ENCODE data around the gene KLRC3.
"Not testable (repeated sequence)": the region's sequence is repeated elsewhere in the genome, so short reads cannot be mapped to it uniquely, and the experiment has no call there.

- TF ChIP-seq POLR2AphosphoS5 (IDR thresholded peaks at IDR 0.05); POLR2A (IDR thresholded peaks at IDR 0.05; ENCODE audit: low read depth): not testable (repeated sequence)
These were observed 32.9 kb downstream of the KLRC3 start for GRCh38 chr12:10387498-10387897.
